TTC549 (cell line): ENCODE measurements around the gene USP6NL.
A peak's percentile ranks its signal among the peaks of the same experiment; 100 is the strongest.
"Not testable (repeated sequence)": the region's sequence is repeated elsewhere in the genome, so short reads cannot be mapped to it uniquely, and the experiment has no call there.

Source experiments
- FAIRE-seq: peaks from 2 replicates; lab custom pipeline; 2012; peaks lifted over from hg19 to GRCh38; lab: Jason Lieb, UNC

Gene USP6NL

GRCh38 chr10:11515596-11516430, 95.6 kb downstream of the USP6NL start:
- peak; percentile 85 for FAIRE-seq

- no peak for FAIRE-seq
These were observed 97.7 kb downstream of the USP6NL start for GRCh38 chr10:11513727-11514126.

GRCh38 chr10:11512596-11512995, 98.9 kb downstream of the USP6NL start:
- FAIRE-seq, result no peak

GRCh38 chr10:11511321-11511720, 100.1 kb downstream of the USP6NL start:
- no peak for FAIRE-seq

- no peak for FAIRE-seq
These were observed 100.7 kb downstream of the USP6NL start for GRCh38 chr10:11510736-11511135.

GRCh38 chr10:11510281-11510680, 101.2 kb downstream of the USP6NL start:
- no peak for FAIRE-seq

- FAIRE-seq, result no peak
These were observed 102.4 kb downstream of the USP6NL start for GRCh38 chr10:11509036-11509435.

GRCh38 chr10:11506247-11506789, 105.1 kb downstream of the USP6NL start:
- FAIRE-seq, result no peak

GRCh38 chr10:11505639-11506038, 105.8 kb downstream of the USP6NL start:
- FAIRE-seq, result no peak

- no peak for FAIRE-seq
These were observed 106.7 kb downstream of the USP6NL start for GRCh38 chr10:11504566-11505285.

- no peak for FAIRE-seq
These were observed 109.8 kb downstream of the USP6NL start for GRCh38 chr10:11501600-11501999.

GRCh38 chr10:11499425-11500071, 111.9 kb downstream of the USP6NL start:
- FAIRE-seq, result no peak

GRCh38 chr10:11498399-11498798, 113.1 kb downstream of the USP6NL start:
- FAIRE-seq, result no peak

GRCh38 chr10:11494923-11495322, 116.5 kb downstream of the USP6NL start:
- FAIRE-seq, result not testable (repeated sequence)

- FAIRE-seq, result no peak
These were observed 117.8 kb downstream of the USP6NL start for GRCh38 chr10:11493646-11494045.

GRCh38 chr10:11491087-11491486, 120.4 kb downstream of the USP6NL start:
- no peak for FAIRE-seq

GRCh38 chr10:11489591-11489990, 121.9 kb downstream of the USP6NL start:
- no peak for FAIRE-seq

- FAIRE-seq, result no peak
These were observed 123.3 kb downstream of the USP6NL start for GRCh38 chr10:11488126-11488525.

GRCh38 chr10:11483201-11484148, 128.0 kb downstream of the USP6NL start:
- no peak for FAIRE-seq

- FAIRE-seq, result no peak
These were observed 129.1 kb downstream of the USP6NL start for GRCh38 chr10:11482306-11482705.

GRCh38 chr10:11480687-11481086, 130.8 kb downstream of the USP6NL start:
- no peak for FAIRE-seq

GRCh38 chr10:11479300-11479699, 132.2 kb downstream of the USP6NL start:
- no peak for FAIRE-seq
